GM18861 (cell line): ENCODE data around the gene NMB.
A peak's percentile ranks its signal among the peaks of the same experiment; 100 is the strongest.
"Not testable (repeated sequence)": the region's sequence is repeated elsewhere in the genome, so short reads cannot be mapped to it uniquely, and the experiment has no call there.

Source experiments
- ATAC-seq: cut with Tn5 transposase; IDR thresholded peaks from one replicate; pipeline ENCODE4 v1.9.1; 2021; ENCODE audit not compliant: unreplicated experiment

Gene NMB

DNA sequence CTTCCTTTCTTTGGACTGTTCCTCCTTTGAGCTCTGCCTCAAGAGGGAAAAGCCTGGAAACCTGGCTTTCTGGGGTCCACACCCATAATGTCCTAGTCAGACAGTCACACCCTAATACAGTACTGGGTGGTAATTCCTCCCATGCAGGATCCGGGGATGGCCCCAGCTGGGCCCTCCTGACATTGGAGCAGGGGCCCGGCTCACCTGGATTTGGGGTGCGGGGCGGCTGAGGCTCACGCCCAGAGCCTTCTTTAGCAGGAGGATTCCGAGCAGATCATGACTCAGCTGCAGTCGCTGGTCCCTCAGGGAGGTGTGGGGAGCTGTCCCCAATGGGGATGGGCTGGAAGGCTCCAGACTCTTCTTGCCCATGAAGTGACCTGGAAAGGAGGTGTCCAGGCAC lies 1.0 kb downstream of the NMB start:
- ATAC-seq: no peak

DNA sequence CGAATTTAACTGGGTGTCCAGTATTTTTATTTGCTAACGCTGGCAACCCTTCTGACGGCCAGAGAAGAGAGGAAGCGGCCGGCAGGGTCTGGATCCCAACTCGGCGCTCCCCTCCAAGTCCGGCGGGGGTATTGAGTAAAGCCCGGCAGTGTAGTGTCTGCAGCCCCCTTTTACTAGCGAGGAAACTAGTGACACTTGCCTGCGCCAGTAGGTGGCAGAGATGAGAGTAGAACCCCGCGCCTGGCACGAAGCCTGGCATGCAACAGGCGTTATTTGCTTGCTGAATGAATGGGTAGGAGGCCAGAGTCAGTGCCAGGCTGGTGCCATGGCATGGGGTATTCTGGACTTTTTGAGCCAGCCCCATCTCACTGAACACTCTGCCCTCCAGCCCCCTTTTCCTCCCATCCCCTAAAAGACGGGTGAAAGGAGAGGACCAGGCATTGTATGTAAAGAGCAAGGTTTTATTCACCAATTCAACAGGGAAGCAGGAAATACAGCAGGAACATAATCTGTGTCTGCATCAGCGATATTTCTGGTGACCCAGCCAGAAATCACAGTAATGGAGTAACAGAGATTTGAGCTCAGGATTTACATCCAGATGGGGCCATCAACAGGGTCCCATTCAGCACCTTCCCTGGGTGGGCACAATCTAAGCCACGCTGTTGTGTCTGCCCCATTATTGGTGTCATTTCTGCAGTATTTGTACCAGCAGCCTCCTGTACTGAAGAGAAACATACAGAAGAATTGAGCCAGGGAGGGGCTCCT lies 3.1 kb downstream of the NMB start:
- peak; percentile 42 for ATAC-seq

DNA sequence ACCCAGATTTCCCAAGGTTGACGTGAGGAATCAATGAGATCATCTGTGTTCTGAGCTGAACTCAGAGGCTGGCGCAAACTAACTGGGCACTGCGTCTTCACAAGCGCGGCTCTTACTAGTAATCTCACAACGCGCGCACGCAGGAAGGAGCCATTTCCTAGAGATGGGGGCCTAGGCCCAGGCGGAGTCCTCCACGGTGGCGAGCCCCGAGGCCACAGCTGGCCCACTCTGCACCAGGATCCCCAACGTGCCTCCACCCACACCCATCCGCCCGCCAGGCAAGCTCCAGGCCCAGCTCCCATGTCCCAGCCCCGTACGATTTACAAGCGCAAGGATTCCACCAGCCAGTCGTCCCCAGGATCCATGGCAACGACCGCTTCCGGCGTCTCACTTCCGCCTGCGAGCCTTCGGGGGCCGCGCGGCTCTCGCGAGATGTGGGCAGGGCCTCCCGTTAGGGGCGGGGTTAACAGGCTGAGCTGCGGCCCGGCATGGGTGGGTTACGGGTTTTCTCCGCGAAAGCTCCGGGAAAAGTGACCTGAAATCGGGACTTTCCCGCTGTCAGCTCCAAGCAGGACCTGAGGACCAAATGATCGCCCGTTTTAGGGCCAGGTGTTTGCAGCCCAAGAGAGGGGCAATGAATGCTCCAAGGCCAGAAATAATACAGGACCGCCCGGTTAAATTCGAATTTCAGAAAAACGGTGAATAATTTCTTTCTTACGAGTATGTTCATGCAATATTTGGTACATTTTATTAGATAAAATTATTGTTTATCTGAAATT lies 3.9 kb downstream of the NMB start, which contains the start of gene WDR73:
WDR73 (minus strand) TSS at position 374 of the 779 bp plus-strand sequence; CDS start at position 365, 9 bp downstream.
- peak; percentile 60 for ATAC-seq

DNA sequence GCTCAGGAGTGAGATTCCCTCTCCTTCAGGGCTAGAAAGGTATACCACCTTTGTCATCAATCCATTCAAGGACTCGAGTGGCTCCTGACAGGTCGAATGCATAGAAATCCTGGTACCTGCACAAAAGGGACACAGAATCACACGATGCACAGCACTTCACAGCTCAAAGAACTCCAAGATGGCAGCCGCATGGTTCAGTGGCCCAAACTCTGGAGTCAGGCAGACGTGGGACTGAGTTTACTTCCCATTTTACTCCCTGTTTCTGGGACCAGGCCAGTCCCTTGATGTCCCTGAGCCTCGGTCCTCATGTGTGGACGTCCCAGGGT lies 4.5 kb downstream of the NMB start:
- ATAC-seq: no peak

DNA sequence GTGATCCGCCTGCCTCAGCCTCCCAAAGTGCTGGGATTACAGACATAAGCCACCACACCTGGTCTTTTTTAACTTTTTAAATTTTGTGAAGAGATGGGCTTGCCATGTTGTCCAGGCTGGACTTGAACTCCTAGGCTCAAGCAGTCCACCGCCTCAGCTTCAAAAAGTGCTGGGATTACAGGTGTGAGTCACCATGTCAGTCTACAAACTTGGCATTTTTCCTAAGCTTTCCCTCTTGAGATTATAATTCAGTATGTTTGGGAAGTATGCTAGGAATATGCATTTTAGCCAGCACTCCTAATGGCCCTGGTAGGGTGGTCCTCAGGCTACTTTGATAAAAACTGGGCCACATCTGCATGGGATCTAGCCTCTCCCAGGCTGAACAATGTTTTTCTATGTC lies 8.3 kb downstream of the NMB start:
- ATAC-seq: no peak

DNA sequence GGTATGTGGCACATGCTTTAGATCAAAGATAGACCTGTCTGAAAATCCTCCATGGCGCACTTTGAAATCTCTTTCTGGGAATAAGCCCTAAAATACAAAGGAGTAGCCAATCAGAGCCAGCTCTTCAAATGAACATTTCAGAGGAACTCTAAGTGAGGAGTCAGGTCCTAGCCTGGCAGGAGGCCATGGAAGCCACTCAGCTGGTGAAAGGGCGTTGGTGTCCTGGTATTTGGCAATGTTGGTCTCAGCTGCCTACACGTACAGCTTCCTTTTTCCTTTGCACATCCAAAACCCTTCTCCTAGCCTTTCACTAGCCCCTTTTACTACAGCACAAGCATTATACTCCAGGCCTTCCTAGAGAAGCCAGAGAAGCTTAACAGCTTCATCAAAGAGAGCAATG lies 9.5 kb downstream of the NMB start:
- ATAC-seq: no peak

DNA sequence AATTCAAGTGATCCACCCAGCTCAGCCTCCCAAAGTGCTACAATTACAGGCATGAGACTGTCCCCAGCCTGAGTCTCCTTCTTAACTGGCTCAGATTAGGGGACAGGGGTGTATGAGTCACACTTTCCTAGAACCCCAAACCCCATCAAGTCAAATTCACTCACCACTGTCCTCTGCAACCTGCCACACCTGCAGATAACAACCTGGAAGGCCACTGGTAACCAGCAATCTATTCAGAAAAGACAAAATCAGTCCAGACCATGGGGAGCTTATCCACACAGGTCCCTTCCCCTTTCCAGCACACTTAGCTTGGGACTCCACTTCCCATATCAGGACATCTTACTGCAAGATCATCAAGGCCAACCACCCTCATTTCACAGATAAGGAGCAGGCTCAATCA lies 10.3 kb downstream of the NMB start:
- no peak for ATAC-seq

DNA sequence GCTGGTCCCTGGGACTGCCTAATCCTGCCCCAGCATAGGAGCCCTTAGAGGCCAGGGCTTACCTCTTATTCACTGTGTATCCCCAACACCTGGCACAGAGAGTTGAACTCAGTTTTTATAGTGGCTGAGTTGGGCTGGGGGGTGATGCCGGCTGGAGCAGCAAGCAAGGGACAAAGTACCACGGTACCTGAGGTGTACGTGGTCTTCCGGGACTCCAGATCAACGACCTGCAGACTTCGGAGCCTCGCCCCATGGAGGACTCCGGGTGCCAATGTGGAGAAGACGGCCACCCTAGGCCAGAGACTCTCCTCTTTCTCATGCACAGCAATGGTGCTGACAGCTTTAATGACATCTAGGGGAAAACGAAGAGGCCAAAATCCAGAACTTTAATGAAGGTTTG lies 12.0 kb downstream of the NMB start:
- ATAC-seq: no peak

DNA sequence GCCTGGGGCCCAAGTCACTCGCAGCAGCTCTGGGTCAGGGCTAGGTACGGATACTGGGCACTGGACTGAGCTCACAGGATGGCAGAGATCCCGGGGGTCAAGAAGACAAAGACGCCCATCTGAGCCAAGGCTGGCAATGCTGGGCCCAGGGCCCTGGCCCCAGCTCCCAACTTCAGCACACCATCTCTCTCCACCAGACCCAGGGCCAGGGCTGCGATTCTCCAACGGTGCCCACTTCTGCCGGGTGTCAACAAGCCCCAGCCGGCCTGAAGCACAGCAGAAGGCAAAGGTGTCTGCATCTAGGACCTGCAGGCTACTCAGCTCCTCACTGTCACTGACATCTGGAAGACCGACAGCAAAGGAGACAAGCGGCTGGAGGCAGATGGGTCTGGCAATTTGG lies 12.5 kb downstream of the NMB start:
- ATAC-seq: no peak

DNA sequence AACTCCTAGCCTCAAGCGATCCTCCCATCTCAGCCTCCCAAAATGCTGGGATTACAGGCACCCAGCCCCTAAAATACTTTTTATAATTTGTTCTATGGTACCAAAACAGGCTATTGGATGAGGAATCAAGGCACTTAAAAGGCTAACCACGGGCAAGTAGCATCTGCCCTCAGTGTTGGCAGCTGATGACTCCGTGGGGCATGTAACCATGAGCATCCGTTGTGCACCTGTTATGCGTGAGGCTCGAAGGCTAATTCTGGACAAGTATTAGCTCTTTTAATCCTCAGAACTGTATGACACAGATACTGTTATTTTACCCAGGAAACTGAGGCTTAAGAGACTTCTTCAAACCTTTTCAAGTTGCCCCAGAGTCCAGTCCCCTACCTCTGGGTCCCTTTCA lies 14.2 kb downstream of the NMB start:
- no peak for ATAC-seq

DNA sequence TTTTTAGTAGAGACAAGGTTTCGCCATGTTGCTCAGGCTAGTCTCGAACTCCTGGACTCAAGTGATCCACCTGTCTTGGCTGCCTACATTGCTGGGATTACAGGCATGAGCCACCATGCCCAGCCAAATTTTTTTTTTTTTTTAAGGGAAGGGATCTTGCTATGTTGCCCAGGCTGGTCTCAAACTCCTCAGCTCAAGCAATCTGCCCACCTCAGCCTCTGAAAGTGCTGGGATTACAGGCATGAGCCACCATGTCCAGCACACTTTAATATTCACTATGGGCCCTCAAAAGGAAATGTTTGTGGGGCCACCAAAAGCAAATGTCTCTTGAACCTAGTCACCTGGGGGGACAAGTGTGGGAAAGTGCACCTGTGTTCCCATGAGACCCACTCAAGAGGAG lies 15.4 kb downstream of the NMB start:
- not testable (repeated sequence) for ATAC-seq

DNA sequence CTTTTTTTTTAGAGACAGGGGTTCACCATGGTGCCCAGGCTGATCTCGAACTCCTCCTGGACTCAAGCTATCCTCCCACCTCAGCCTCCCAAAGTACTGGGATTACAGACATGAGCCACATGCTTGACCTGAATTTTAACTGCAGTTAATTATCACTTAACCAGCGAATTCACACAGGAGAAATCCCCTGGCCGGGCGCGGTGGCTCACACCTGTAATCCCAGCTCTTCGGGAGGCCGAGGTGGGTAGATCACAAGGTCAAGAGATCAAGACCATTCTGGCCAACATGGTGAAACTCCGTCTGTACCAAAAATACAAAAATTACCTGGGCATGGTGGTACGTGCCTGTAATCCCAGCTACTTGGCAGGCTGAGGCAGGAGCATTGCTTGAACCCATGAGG lies 16.1 kb downstream of the NMB start:
- ATAC-seq: not testable (repeated sequence)

DNA sequence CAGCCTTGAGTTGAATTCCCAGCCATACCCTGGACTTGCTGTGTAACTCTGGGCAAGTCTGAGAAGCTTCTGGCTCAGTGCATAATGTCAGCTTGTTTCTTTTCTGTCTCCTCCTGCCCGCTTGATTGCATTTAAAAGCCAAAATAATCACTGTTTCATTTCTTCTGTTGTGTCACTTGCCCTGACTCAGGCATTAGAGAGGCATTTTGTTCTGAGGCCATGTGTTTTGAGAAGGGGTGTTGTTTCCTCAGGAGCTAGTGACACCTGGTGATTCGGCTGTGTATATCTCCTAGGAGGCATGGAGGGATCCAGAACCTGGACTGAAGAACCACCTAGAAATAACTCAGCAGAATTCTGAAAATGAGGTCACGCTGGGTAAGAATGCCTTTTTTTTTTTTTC lies 19.9 kb downstream of the NMB start:
- ATAC-seq: no peak

DNA sequence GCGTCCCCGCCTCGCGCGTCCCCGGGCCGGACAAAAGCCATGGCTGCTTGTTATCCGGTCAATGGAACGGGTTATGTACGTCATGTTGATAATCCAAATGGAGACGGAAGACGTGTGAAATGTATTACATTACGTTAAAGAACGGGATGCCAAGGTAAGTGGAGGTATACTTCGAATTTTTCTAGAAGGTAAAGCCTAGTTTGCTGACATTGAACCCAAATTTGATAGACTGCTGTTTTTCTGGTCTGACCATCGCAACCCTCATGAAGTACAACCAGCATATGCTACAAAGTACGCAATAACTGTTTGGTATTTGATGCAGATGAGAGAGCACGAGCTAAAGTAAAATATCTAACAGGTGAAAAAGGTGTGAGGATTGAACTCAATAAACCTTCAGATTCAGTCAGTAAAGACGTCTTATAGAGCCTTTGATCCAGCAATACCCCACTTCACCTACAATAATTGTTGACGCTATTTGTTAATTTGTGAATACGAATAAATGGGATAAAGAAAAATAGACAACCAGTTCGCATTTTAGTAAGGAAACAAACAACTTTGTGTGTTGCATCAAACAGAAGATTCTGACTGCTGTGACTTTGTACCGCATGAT lies 23.7 kb downstream of the NMB start:
- no peak for ATAC-seq

DNA sequence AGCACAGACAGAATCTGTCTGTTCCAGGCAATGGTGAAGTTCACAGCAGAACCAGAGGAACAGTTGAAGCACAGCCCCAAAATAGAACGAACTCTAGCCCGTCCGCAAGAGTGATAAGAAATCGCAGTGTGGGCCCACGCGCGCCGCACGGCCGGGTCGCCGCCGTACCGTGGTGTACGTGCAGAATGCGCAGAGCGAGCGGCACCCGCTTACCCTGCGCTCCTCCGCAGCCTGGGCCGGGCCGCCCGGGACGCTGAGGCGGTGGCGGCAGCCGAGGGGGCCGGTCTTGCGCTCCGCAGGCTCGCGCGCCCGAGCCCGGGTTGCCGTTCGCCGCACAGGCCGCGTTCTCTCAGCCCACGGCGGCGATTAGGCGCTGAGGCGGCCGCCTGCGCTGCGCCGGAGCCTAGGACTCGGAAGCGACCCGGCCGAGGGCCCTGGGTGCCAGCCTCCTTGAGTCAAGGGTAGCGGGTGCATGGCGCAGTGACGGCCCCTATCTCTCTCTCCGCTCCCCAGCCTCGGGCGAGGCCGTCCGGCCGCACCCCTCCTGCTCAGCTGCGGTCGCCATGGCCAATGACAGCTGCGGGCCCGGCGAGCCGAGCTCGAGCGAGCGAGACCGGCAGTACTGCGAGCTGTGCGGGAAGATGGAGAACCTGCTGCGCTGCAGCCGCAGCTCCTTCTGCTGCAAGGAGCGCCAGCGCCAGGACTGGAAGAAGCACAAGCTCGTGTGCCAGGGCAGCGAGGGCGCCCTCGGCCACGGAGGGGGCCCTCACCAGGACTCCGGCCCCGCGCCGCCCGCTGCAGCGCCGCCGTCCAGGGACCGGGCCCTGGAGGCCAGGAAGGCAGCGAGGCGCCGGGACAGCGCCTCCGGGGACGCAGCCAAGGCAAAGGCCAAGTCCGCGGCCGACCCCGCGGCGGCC lies 24.4 kb downstream of the NMB start:
- no peak for ATAC-seq

DNA sequence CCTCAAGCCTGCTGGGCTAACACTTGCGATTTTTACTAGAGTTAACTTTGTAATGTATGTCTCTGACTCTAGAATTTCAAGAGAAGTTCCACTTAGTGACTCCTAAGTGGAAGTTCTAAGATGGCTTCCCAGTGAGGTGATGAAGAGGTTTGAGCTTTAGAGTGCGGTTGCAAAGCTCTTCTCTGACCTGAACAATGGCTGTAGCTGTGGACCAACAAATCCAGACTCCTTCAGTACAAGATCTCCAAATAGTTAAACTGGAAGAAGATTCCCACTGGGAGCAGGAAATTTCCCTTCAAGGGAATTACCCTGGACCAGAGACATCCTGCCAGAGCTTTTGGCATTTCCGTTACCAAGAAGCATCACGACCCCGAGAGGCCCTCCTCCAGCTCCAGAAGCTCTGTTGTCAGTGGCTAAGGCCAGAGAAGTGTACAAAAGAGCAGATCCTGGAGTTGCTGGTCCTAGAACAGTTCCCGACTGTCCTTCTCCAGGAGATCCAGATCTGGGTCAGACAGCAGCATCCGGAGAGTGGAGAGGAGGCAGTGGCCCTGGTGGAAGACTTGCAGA lies 26.2 kb downstream of the NMB start:
- ATAC-seq: no peak

DNA sequence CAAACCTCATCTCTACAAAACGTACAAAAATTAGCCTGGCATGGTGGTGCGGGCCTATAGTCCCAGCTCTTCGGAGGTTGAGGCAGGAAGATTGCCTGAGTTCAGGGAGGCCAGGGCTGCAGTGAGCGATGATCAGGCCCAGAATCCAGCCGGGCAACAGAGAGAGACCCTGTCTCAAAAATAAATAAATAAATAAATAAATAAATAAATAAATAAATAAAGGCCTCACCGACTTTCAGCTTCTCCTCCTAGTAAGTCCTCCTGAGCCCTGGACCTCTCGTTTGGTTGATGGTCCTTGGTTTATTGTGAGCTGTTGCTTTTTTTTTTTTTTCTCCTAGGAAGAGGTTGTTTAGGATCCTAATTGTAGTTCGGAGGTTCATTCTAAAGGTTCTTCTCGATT lies 29.0 kb downstream of the NMB start:
- ATAC-seq: no peak

DNA sequence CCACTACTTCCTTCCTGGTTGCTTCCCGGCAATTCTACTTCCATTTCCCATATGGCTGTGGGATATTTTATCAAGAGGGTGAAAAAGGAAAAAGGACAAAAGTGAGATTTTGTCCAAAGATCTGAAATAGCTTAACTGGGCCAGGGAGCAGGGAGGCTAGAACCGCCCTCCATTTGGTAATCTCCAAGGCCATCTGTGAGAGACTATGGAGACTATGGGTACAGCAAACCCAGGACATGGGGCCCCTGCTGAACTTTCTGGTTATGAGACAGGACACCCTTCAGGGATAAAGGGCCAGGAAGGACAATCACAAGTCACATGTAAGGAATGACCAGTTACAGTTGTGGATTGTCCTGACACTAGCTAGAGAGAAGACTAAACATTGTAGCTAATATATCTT lies 32.9 kb downstream of the NMB start:
- ATAC-seq: no peak

DNA sequence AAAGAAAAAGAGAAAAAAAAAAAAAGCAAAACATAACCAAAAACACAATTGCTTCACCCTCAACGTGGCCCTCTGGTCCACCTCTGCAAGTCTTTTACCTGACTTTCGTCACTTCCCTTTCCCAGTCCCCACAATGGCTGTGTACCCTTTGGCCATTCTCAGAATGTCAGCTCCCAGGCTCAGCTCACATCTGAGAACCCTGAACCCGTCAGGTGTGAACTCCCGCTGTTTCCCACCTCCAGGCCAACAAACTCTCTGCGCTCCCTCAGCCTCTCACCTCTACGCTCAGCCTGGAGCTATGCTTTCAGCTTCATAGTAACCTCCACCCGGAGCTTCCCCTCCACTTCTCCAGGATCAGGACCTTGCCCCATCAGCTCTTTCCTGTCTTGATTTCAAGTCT lies 33.6 kb downstream of the NMB start:
- ATAC-seq: no peak

DNA sequence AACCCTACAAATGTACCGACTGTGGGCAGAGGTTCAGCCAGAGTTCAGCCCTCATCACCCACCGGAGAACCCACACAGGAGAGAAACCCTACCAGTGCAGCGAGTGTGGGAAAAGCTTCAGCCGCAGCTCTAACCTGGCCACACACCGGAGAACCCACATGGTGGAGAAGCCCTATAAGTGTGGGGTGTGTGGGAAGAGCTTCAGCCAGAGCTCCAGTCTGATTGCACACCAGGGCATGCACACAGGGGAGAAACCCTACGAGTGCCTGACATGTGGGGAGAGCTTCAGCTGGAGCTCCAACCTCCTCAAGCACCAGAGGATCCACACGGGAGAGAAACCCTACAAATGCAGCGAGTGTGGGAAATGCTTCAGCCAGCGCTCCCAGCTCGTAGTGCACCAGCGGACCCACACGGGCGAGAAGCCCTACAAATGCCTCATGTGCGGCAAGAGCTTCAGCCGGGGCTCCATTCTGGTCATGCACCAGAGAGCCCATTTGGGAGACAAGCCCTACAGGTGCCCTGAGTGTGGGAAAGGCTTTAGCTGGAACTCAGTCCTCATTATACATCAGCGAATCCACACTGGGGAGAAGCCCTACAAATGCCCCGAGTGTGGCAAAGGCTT lies 36.5 kb downstream of the NMB start:
- no peak for ATAC-seq
